ENCODE data around the gene ADARB1. TPM values are rescaled to one million over a fixed set of nuclear protein-coding genes. Genes with fewer than 3 reads are reported as not detected.
A peak's percentile ranks its signal among the peaks of the same experiment; 100 is the strongest.

ADARB1 gene
- total and polyA plus RNA-seq, 4 experiments from 2014 or later, result 4.6 to 50.0 (median 30.9) TPM

DNA sequence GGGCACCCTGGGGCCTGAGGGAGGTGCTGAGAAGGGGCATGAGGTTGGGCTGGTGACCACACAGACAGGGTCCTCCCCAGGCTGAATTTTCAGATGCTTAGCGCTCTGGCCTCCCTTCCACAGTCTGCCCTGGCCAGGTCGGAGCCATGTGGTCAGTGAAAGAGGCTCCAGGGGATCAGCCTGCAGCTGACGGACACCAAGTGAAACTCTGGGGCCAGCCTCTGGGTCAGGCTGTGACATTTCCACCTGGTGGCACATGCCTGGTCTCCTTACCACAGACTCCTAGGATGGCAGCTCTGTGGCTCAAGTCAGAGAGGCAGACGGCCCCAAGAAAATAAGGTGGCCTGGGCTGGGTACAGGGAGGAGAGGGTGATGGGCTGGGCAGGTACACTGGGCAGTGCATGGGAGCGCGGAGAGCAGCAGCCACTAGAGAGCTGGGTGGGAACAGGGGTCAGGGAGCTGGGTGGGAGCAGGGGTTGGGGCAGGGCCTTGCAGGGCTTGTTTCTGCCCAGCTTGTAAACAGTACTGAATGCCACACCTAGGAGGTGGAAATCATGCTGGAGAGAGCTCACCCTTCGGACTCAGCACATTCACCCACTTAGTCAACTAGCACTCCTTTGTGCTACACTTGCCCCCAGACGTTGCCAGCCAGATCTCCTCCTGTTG is 20.7 kb upstream of the ADARB1 start:
- Mint-ChIP-seq H3K4me3 (no peak overlapping the region), H3K36me3 (no peaks in the 10 kb centered on the region), H3K9me3 (peaks cover 0 to 2% (median 0%) of the 10 kb centered on the region in 8 donors), H3K27me3 (peaks cover 7 to 28% of the 10 kb centered on the region in 2 donors), H3K4me1 (peaks cover 0 to 1% (median 0%) of the 10 kb centered on the region in 4 donors), H3K27ac (no peak overlapping the region)
- H3K4me1 ChIP-seq (ENCODE audit: insufficient read depth, low read length), result no peaks in the 10 kb centered on the region
- POLR2A ChIA-PET (ENCODE audit: partially characterized antibody), result no interaction called here
- CTCF ChIA-PET (ENCODE audit: partially characterized antibody), result interaction anchor here (3.8 kb wide), 1 partner anchor 84 kb away, joined by 18 read pairs; no protein-coding TSS in a partner anchor
- no peak overlapping the region for H3K4me3 ChIP-seq (ENCODE audit: low read length in 2 of 2)
- intact Hi-C loops (cut with micrococcal nuclease), result no loop called here
- H3K27ac ChIP-seq (ENCODE audit: low read depth, low read length), result no peak overlapping the region
- DNase-seq, result no peak
- peaks cover 7% of the 10 kb centered on the region for H3K27me3 ChIP-seq (ENCODE audit: insufficient read depth, low read length)
- H3K9me3 ChIP-seq (ENCODE audit: control insufficient read depth in 1 of 2, low read length in 2 of 2), result no peaks in the 10 kb centered on the region
- H3K36me3 ChIP-seq (ENCODE audit: insufficient read depth, low read length), result no peaks in the 10 kb centered on the region

DNA sequence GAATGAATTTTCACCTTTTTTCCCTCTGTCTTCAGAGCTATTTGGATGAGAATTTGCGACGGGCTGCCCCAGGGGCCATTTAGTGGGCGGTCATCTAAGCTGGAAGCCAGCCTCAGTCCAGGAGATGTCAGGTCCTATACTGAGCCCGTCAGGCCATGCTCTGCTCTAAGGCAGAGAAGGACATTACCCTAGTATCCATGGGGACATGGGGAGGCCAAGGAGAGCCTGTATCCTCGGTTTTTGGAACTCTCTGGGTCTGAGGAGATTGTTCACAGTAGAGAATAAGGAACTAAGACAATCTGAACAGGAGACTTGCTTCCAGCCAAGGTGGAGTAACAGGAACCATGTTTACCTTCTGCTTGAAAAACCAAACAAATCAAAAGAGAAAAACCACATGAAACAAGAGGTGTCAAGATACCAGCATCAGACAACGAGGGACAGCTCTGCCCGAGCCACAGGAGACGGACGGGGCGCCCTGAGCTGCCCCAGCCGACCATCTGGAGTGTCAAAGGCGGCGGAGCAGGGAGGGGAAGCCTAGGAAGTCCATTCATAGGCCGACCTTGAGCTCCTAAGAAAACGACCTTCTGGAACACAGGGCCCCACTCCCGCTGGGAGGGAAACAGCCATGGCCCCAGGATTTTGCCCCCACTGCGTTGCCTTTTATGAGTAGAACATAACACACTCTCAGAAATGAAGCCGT is 20.0 kb upstream of the ADARB1 start:
- ChIA-PET POLR2A (ENCODE audit: partially characterized antibody) (no interaction called here), CTCF (ENCODE audit: partially characterized antibody) (interaction anchor here (3.8 kb wide), 1 partner anchor 83 kb away, joined by 18 read pairs; no protein-coding TSS in a partner anchor)
- Histone ChIP-seq H3K4me3 (ENCODE audit: low read length in 2 of 2) (no peak overlapping the region), H3K27me3 (ENCODE audit: insufficient read depth, low read length) (peaks cover 7% of the 10 kb centered on the region), H3K4me1 (ENCODE audit: insufficient read depth, low read length) (no peaks in the 10 kb centered on the region), H3K9me3 (ENCODE audit: control insufficient read depth in 1 of 2, low read length in 2 of 2) (no peaks in the 10 kb centered on the region), H3K27ac (ENCODE audit: low read depth, low read length) (no peak overlapping the region), H3K36me3 (ENCODE audit: insufficient read depth, low read length) (no peaks in the 10 kb centered on the region)
- no peak for DNase-seq
- intact Hi-C loops (cut with micrococcal nuclease), result no loop called here
- Mint-ChIP-seq H3K4me1 (peaks cover 0 to 1% (median 0%) of the 10 kb centered on the region in 4 donors), H3K27me3 (peaks cover 7 to 25% of the 10 kb centered on the region in 2 donors), H3K36me3 (no peaks in the 10 kb centered on the region), H3K27ac (peak overlapping the region in 2 of 7 donors; percentile 27 to 29), H3K4me3 (no peak overlapping the region), H3K9me3 (no peaks in the 10 kb centered on the region)

DNA sequence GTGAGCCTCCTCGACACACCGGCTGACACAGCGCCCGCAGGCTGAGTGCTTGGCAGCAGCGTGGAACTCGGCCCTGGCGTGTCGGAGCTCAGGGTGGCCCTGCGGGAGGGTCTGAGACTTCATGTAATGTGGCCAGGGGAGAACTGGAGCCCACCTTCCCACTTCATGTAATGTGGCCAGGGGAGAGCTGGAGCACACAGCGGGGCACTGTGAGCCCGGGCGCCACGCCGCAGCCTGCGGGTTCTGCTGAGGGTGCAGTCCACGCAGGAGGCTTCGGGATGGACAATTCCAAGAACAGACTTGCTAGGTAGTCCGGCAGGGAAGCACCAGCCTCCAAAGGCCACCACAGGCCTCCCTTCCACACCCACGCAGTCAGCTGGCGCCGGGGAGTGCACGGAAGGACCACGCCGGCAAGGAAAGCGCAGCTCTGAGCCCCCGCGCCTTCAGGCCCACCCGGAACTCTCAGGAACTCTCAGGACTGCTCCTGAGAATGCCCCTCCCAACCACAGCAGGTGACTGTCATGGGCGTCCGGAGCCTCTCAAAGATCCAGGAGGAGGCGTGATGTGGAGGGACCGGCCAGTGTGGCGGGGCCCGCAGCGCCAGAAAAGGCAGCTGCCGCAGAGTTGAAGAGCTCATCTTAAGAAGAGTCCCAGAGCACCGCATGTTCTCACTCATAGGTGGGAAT is 19.3 kb upstream of the ADARB1 start:
- Mint-ChIP-seq H3K4me1 (peaks cover 0 to 1% (median 0%) of the 10 kb centered on the region in 4 donors), H3K36me3 (no peaks in the 10 kb centered on the region), H3K27me3 (peaks cover 7 to 25% of the 10 kb centered on the region in 2 donors), H3K9me3 (no peaks in the 10 kb centered on the region), H3K27ac (peak overlapping the region in 1 of 7 donors; percentile 29), H3K4me3 (no peak overlapping the region)
- no peak overlapping the region for H3K27ac ChIP-seq (ENCODE audit: low read depth, low read length)
- no peaks in the 10 kb centered on the region for H3K36me3 ChIP-seq (ENCODE audit: insufficient read depth, low read length)
- H3K9me3 ChIP-seq (ENCODE audit: control insufficient read depth in 1 of 2, low read length in 2 of 2), result no peaks in the 10 kb centered on the region
- DNase-seq, result no peak
- intact Hi-C loops (cut with micrococcal nuclease), result no loop called here
- POLR2A ChIA-PET (ENCODE audit: partially characterized antibody), result no interaction called here
- peaks cover 7% of the 10 kb centered on the region for H3K27me3 ChIP-seq (ENCODE audit: insufficient read depth, low read length)
- CTCF ChIA-PET (ENCODE audit: partially characterized antibody), result interaction anchor here (3.8 kb wide), 1 partner anchor 83 kb away, joined by 18 read pairs; no protein-coding TSS in a partner anchor
- no peak overlapping the region for H3K4me3 ChIP-seq (ENCODE audit: low read length in 2 of 2)
- no peaks in the 10 kb centered on the region for H3K4me1 ChIP-seq (ENCODE audit: insufficient read depth, low read length)

DNA sequence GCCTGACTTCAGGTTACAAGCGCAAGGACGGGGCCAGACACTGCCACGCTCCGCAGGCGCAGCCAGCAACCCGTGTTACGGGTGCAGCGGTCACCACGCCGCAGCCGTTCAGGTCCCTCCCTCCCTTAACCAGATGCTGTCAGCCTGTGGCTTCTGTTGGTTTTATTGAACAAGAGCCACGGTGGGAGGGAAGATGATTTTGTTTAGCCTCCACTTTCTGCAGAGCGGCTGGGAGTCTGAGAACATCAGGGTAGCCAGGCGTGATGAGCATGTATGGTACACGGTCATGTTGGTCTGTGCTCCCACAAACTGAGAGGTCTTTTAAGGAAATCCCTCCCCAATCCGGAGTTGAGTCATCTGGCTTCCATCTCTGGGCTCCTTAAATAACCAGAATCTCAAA is 18.5 kb upstream of the ADARB1 start:
- H3K36me3 Mint-ChIP-seq, result no peaks in the 10 kb centered on the region
- H3K4me3 Mint-ChIP-seq, result no peak overlapping the region

DNA sequence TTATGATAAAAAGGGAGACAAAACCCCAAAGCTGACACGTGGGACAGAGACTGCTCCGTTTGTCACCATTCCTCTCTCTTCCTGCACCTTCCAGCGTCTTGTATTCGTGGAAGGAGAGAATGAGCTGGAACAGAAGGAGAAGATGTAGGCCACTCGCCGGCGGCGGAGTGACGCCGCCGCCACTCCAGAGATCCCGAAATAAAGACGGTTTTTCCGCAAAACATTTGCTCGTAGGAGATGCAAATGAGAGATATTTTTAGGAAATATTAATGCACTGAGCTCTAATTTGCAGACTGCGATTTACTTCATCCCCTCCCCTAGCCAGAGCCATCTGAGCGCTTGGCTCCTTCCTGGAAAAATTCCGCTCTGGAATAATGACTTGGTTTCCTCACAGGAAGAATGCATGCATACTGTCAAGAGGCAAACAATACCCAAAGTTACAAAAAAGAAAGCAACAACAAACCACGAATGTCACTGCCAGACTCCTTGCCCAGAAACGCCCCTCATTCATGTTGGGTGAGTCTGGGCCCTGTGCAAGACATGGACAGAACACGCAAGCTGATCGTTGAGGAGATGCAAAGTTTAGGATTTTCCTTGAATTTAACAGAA is 18.0 kb upstream of the ADARB1 start:
- Mint-ChIP-seq H3K4me1 (peaks cover 0 to 1% (median 0%) of the 10 kb centered on the region in 4 donors), H3K4me3 (no peak overlapping the region), H3K27ac (no peak overlapping the region), H3K9me3 (no peaks in the 10 kb centered on the region), H3K36me3 (no peaks in the 10 kb centered on the region), H3K27me3 (peaks cover 7 to 25% of the 10 kb centered on the region in 2 donors)
- POLR2A ChIA-PET (ENCODE audit: partially characterized antibody), result no interaction called here
- no peak overlapping the region for H3K27ac ChIP-seq (ENCODE audit: low read depth, low read length)
- no peaks in the 10 kb centered on the region for H3K9me3 ChIP-seq (ENCODE audit: control insufficient read depth in 1 of 2, low read length in 2 of 2)
- peaks cover 5% of the 10 kb centered on the region for H3K27me3 ChIP-seq (ENCODE audit: insufficient read depth, low read length)
- DNase-seq, result no peak
- no peak overlapping the region for H3K4me3 ChIP-seq (ENCODE audit: low read length in 2 of 2)
- H3K36me3 ChIP-seq (ENCODE audit: insufficient read depth, low read length), result no peaks in the 10 kb centered on the region
- intact Hi-C loops (cut with micrococcal nuclease), result no loop called here
- H3K4me1 ChIP-seq (ENCODE audit: insufficient read depth, low read length), result no peaks in the 10 kb centered on the region
- CTCF ChIA-PET (ENCODE audit: partially characterized antibody), result interaction anchor here (1.3 kb wide), 1 partner anchor 82 kb away, joined by 4 read pairs; no protein-coding TSS in a partner anchor

More for the DNA sequence above, 18.5 kb upstream of the ADARB1 start:
- Mint-ChIP-seq H3K9me3 (no peaks in the 10 kb centered on the region), H3K27ac (no peak overlapping the region), H3K4me1 (peaks cover 0 to 1% (median 0%) of the 10 kb centered on the region in 4 donors), H3K27me3 (peaks cover 7 to 25% of the 10 kb centered on the region in 2 donors)
- no peaks in the 10 kb centered on the region for H3K36me3 ChIP-seq (ENCODE audit: insufficient read depth, low read length)
- POLR2A ChIA-PET (ENCODE audit: partially characterized antibody), result no interaction called here
- intact Hi-C loops (cut with micrococcal nuclease), result no loop called here
- H3K27me3 ChIP-seq (ENCODE audit: insufficient read depth, low read length), result peaks cover 7% of the 10 kb centered on the region
- H3K9me3 ChIP-seq (ENCODE audit: control insufficient read depth in 1 of 2, low read length in 2 of 2), result no peaks in the 10 kb centered on the region
- no peak for DNase-seq
- no peak overlapping the region for H3K27ac ChIP-seq (ENCODE audit: low read depth, low read length)
- CTCF ChIA-PET (ENCODE audit: partially characterized antibody), result interaction anchor here (1.3 kb wide), 1 partner anchor 82 kb away, joined by 4 read pairs; no protein-coding TSS in a partner anchor
- H3K4me1 ChIP-seq (ENCODE audit: insufficient read depth, low read length), result no peaks in the 10 kb centered on the region
- no peak overlapping the region for H3K4me3 ChIP-seq (ENCODE audit: low read length in 2 of 2)

DNA sequence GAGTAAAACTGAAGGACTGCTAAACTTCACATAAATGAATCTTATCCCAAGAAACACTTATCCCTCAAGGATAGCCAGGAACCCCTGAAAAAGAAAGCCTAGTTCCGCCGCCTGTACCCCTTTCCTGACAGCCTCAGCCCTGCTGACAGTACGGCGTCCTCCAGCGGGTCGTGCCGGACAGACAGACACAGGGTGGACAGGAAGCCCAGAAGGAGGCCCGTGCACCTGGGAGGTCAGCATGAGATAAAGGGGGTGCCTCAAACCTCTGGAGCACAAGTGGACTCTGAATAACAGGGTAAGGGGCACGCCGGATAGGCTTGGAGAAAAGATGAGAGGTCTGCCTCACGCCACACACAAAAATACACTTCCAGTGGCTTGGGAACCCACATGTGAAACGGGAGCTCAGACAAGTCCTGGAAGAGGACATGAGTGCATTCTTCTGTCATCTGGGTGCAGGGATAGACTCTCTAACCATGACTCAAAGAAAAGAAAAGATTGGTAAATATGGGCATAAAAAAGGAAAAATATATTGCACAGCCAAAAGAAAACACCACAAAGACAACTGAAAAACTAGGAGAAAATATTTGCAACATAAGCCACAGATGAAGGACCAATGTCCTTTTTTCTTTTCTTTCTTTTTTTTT is 17.3 kb upstream of the ADARB1 start:
- Histone ChIP-seq H3K4me1 (ENCODE audit: insufficient read depth, low read length) (no peaks in the 10 kb centered on the region), H3K27ac (ENCODE audit: low read depth, low read length) (no peak overlapping the region), H3K36me3 (ENCODE audit: insufficient read depth, low read length) (no peaks in the 10 kb centered on the region), H3K4me3 (ENCODE audit: low read length in 2 of 2) (no peak overlapping the region), H3K9me3 (ENCODE audit: control insufficient read depth in 1 of 2, low read length in 2 of 2) (no peaks in the 10 kb centered on the region), H3K27me3 (ENCODE audit: insufficient read depth, low read length) (no peaks in the 10 kb centered on the region)
- no peaks in the 10 kb centered on the region for H3K9me3 Mint-ChIP-seq
- H3K27me3 Mint-ChIP-seq, result peaks cover 7 to 24% of the 10 kb centered on the region in 2 donors
- ChIA-PET POLR2A (ENCODE audit: partially characterized antibody) (no interaction called here), CTCF (ENCODE audit: partially characterized antibody) (interaction anchor here (1.3 kb wide), 1 partner anchor 81 kb away, joined by 4 read pairs; no protein-coding TSS in a partner anchor)
- H3K4me3 Mint-ChIP-seq, result no peak overlapping the region
- H3K4me1 Mint-ChIP-seq, result peaks cover 0 to 1% (median 0%) of the 10 kb centered on the region in 4 donors
- H3K36me3 Mint-ChIP-seq, result no peaks in the 10 kb centered on the region
- peak overlapping the region in 1 of 7 donors; percentile 62 for H3K27ac Mint-ChIP-seq
- DNase-seq, result no peak
- intact Hi-C loops (cut with micrococcal nuclease), result no loop called here
